Heart left ventricle (tissue), 13 donors: ENCODE results near the gene PALM.

ENCODE experiments used
- POLR2A ChIP-seq, 2 donors: fragments of 450-650 bp; IDR thresholded peaks; one replicate each; pipeline ENCODE4 v1.6.1; 2017; ENCODE audit warnings: antibody characterized with exemption in 2 of 2, mild to moderate bottlenecking in 2 of 2, moderate library complexity in 2 of 2
- TF ChIP-seq, protein P1 (sequence below), 12 donors: fragments of 200-600 bp; sonication (generic) in 4 of 12; IDR thresholded peaks; one replicate each; pipeline versions ENCODE4 v1.5.0 to v1.8.0; 2018 to 2022; ENCODE audit warnings: antibody characterized with exemption in 12 of 12, mild to moderate bottlenecking in 5 of 12
- donor health status: ischemic (EF 13 %, LVEDD 7.1; RV severe dilation, severe dysfunction).
- donor health status: DM: no; HTN: yes; CAD: no.
- donor health status: DM: no; HTN: no; CAD: no.
- donor health status: ischemic (EF 25% LVEDD 6.9; RV normal size, moderate dysfunction).
- donor health status: ischemic (EF 25% LVEDD 5.7; RV mildly dilated, moderate dysfunction).
- donor health status: ischemic (EF 35%, LVEDD 5.7; RV mildly dilated, moderate dysfunction).
- donor health status: nonischemic (EF 11% LVEDD 7.7; RV severe dilation, severe dysfunction).
- donor health status: DM: yes; HTN: yes; CAD: no.
- donor health status: PGD.
- donor health status: ischemic (EF 29% LVEDD 5.4; RV normal size, mild dysfunction).
- donor health status: nonischemic (EF 23%, LVEDD 6.1; RV moderate dilation, normal function).

DNA sequence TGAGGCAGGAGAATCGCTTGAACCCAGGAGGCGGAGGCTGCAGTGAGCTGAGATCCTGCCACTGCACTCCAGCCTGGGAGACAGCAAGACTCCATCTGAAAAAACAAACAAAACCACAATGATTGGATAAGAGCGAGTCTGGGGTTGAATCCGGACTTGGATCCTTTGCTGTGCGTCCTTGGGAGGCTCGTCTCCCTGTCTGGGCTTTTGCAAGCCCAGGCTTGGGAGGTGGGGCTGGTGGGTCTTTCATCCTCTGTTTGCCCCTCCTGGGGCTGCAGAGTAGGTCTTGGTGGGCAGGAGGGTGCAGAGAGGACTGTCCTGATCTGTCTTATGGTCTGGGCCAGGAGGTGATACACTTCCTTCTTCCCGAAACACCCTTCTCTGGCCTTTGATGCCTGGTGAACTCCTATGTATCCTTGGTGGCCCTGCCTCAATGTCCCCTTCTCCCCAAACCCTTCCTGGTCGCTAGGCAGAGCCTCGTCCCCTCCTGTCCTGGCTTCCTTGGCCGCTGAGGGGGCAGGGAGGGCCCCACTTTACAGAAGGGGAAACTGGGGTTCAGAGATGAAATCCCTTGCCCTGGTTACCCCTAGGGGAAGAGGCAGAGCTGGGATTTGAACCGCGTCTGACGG is 16.8 kb downstream of the PALM start:
- TF ChIP-seq, protein P1, sequence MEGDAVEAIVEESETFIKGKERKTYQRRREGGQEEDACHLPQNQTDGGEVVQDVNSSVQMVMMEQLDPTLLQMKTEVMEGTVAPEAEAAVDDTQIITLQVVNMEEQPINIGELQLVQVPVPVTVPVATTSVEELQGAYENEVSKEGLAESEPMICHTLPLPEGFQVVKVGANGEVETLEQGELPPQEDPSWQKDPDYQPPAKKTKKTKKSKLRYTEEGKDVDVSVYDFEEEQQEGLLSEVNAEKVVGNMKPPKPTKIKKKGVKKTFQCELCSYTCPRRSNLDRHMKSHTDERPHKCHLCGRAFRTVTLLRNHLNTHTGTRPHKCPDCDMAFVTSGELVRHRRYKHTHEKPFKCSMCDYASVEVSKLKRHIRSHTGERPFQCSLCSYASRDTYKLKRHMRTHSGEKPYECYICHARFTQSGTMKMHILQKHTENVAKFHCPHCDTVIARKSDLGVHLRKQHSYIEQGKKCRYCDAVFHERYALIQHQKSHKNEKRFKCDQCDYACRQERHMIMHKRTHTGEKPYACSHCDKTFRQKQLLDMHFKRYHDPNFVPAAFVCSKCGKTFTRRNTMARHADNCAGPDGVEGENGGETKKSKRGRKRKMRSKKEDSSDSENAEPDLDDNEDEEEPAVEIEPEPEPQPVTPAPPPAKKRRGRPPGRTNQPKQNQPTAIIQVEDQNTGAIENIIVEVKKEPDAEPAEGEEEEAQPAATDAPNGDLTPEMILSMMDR (IDR thresholded peaks at IDR 0.05) = no peak
- no peak for TF ChIP-seq POLR2A (IDR thresholded peaks at IDR 0.05)
